CD14-positive monocyte (primary cell): ENCODE measurements around the gene SACM1L. TPM values are rescaled to one million over a fixed set of nuclear protein-coding genes. Genes with fewer than 3 reads are reported as not detected.

ENCODE experiments used
- DNase-seq, 3 donors: peaks; one replicate each; pipeline ENCODE4 v3.0.0-alpha.2; 2011 to 2022
- H2AFZ ChIP-seq: 2 replicates; pipeline ENCODE4 v1.6.0; 2012; ENCODE audit warnings: mild to moderate bottlenecking, low read depth, low read length, inconsistent platforms; ENCODE audit not compliant: insufficient read depth, poor library complexity, severe bottlenecking
- H3K27ac ChIP-seq, 2 donors: 1 replicate in 1 of 2; 2 replicates in 1 of 2; pipeline ENCODE4 v1.5.1; 2012 to 2013; ENCODE audit warnings: low read length in 2 of 2, control low read depth in 1 of 2, inconsistent platforms in 1 of 2, low read depth in 1 of 2, mild to moderate bottlenecking in 1 of 2
- H3K27me3 ChIP-seq, 2 donors: one replicate each; pipeline versions ENCODE4 v1.6.0 to v1.6.1; 2011 to 2013; ENCODE audit warnings: low read length in 2 of 2; ENCODE audit not compliant: control insufficient read depth in 2 of 2, insufficient read depth in 2 of 2
- H3K36me3 ChIP-seq, 2 donors: replicated peaks in 1 of 2; 1 replicate in 1 of 2; 2 replicates in 1 of 2; pipeline versions ENCODE4 v1.5.1 to v1.6.1; 2012 to 2013; ENCODE audit warnings: low read length in 2 of 2, control low read depth in 1 of 2, inconsistent platforms in 1 of 2, mild to moderate bottlenecking in 1 of 2; ENCODE audit not compliant: insufficient read depth in 2 of 2, control insufficient read depth in 1 of 2
- H3K4me1 ChIP-seq, 2 donors: 1 replicate in 1 of 2; 2 replicates in 1 of 2; pipeline versions ENCODE4 v1.5.1 to v1.6.1; 2012 to 2013; ENCODE audit warnings: low read length in 2 of 2, control low read depth in 1 of 2, inconsistent platforms in 1 of 2, mild to moderate bottlenecking in 1 of 2, moderate library complexity in 1 of 2; ENCODE audit not compliant: insufficient read depth in 2 of 2, control insufficient read depth in 1 of 2
- H3K4me2 ChIP-seq: replicated peaks from 2 replicates; pipeline ENCODE3; 2012; ENCODE audit warnings: low read length, moderate library complexity, mild to moderate bottlenecking; ENCODE audit not compliant: poor library complexity, severe bottlenecking; ENCODE audit errors: extremely low read depth
- H3K4me3 ChIP-seq, 3 experiments: fragments of 200-600 bp in 1 of 3; sonication (generic) in 1 of 3; replicated peaks in 1 of 3; 1 replicate in 2 of 3; 2 replicates in 1 of 3; pipeline ENCODE4 v1.5.1; 2011 to 2013; ENCODE audit warnings: low read length in 3 of 3, mild to moderate bottlenecking in 3 of 3, control low read depth in 2 of 3, low read depth in 2 of 3, inconsistent platforms in 1 of 3, moderate library complexity in 1 of 3
- H3K79me2 ChIP-seq: 2 replicates; pipeline ENCODE4 v1.6.0; 2012; ENCODE audit warnings: mild to moderate bottlenecking, control low read depth, inconsistent platforms, low read length, moderate library complexity; ENCODE audit not compliant: insufficient read depth
- H3K9ac ChIP-seq: 2 replicates; pipeline ENCODE4 v1.6.0; 2017; ENCODE audit warnings: low read length, mild to moderate bottlenecking; ENCODE audit not compliant: insufficient read depth, poor library complexity, severe bottlenecking
- H3K9me3 ChIP-seq, 2 donors: replicated peaks in 1 of 2; 1 replicate in 1 of 2; 2 replicates in 1 of 2; pipeline versions ENCODE4 v1.5.1 to v1.6.1; 2012 to 2013; ENCODE audit warnings: low read length in 2 of 2, control low read depth in 1 of 2; ENCODE audit not compliant: control insufficient read depth in 1 of 2, insufficient read depth in 1 of 2
- H4K20me1 ChIP-seq: 2 replicates; pipeline ENCODE4 v1.6.0; 2012; ENCODE audit warnings: mild to moderate bottlenecking, low read length, control low read depth, moderate library complexity; ENCODE audit not compliant: insufficient read depth
- H3K27ac Mint-ChIP-seq, 7 donors: one replicate each; pipeline ENCODE4 v1.8.0; 2020; ENCODE audit warnings: mild to moderate bottlenecking in 7 of 7, mixed read lengths in 7 of 7, moderate library complexity in 6 of 7, inconsistent platforms in 2 of 7
- H3K27me3 Mint-ChIP-seq, 3 donors: one replicate each; pipeline ENCODE4 v1.8.0; 2021 to 2022; ENCODE audit warnings: low read depth in 3 of 3, mild to moderate bottlenecking in 3 of 3, mixed read lengths in 3 of 3, moderate library complexity in 3 of 3, inconsistent platforms in 1 of 3
- H3K36me3 Mint-ChIP-seq, 2 donors: one replicate each; pipeline ENCODE4 v1.8.0; 2020; ENCODE audit warnings: mixed read lengths in 2 of 2, inconsistent platforms in 1 of 2, mild to moderate bottlenecking in 1 of 2
- H3K4me1 Mint-ChIP-seq: one replicate; pipeline ENCODE4 v1.8.0; 2020; ENCODE audit warnings: mild to moderate bottlenecking, mixed read lengths
- H3K4me3 Mint-ChIP-seq, 2 donors: one replicate each; pipeline ENCODE4 v1.8.0; 2020; ENCODE audit warnings: mild to moderate bottlenecking in 2 of 2, mixed read lengths in 2 of 2, moderate library complexity in 1 of 2
- H3K9me3 Mint-ChIP-seq, 7 donors: one replicate each; pipeline ENCODE4 v1.8.0; 2020 to 2022; ENCODE audit warnings: mixed read lengths in 7 of 7, mild to moderate bottlenecking in 6 of 7, moderate library complexity in 6 of 7, inconsistent platforms in 2 of 7
- CTCF ChIP-seq: fragments of 200-600 bp; IDR thresholded peaks from one replicate; pipeline ENCODE4 v1.8.0; 2022; ENCODE audit warnings: antibody characterized with exemption, mild to moderate bottlenecking
- WGBS: methylation state at CpG from one replicate; pipeline ENCODE4 v1.1.5; 2013; ENCODE audit warnings: missing lambda C conversion rate; ENCODE audit not compliant: insufficient coverage; 5-methylcytosine and 5-hydroxymethylcytosine counted together
- intact Hi-C, 2 donors: fragments of 100-400 bp; cut with micrococcal nuclease; formaldehyde crosslinking; loops; one replicate each; pipeline versions ENCODE4 v1.15.0 to v1.15.1; 2023
- polyA plus RNA-seq, 3 donors: library from polyadenylated mRNA; depleted of rRNA in 1 of 3; unstranded in 2 of 3; stranded (reverse) in 1 of 3; fragments of 300-500 nt in 2 of 3; fragments of >200 nt in 1 of 3; fragmentation: Illumina TruSeq in 2 of 3; gene quantifications; 1 replicate in 2 of 3; 2 replicates in 1 of 3; pipeline ENCODE4 v1.2.3, GENCODE V29; 2012 to 2021

The SACM1L gene
- polyA plus RNA-seq, 3 donors, result 14.6 to 25.7 (median 21.5) TPM

- Histone ChIP-seq H4K20me1 (no peaks in the 10 kb centered on the region), H3K4me3 (no peak overlapping the region), H3K27ac (no peak overlapping the region), H3K79me2 (no peaks in the 10 kb centered on the region), H3K4me1 (no peaks in the 10 kb centered on the region), H3K27me3 (no peaks in the 10 kb centered on the region), H3K36me3 (no peaks in the 10 kb centered on the region), H2AFZ (no peak overlapping the region), H3K9me3 (no peaks in the 10 kb centered on the region), H3K9ac (no peak overlapping the region), H3K4me2 (no peak overlapping the region)
- Mint-ChIP-seq H3K27ac (no peak overlapping the region), H3K4me3 (no peak overlapping the region), H3K4me1 (no peaks in the 10 kb centered on the region), H3K9me3 (peaks cover 4 to 9% (median 8%) of the 10 kb centered on the region in 7 donors), H3K36me3 (no peaks in the 10 kb centered on the region), H3K27me3 (peaks cover 2 to 6% (median 5%) of the 10 kb centered on the region in 3 donors)
- intact Hi-C loops, result no loop called here
- WGBS, result 98% methylated on average over 5 of the region's 12 CpGs
- no peak for DNase-seq
- TF ChIP-seq CTCF, result no peak
These were observed 92.6 kb downstream of the SACM1L start for GRCh38 chr3:45781841-45782240.

GRCh38 chr3:45782381-45782780 lies 93.2 kb downstream of the SACM1L start:
- Histone ChIP-seq H3K27me3 (no peaks in the 10 kb centered on the region), H3K79me2 (no peaks in the 10 kb centered on the region), H3K36me3 (no peaks in the 10 kb centered on the region), H3K4me1 (no peaks in the 10 kb centered on the region), H2AFZ (no peak overlapping the region), H3K4me3 (no peak overlapping the region), H4K20me1 (no peaks in the 10 kb centered on the region), H3K27ac (no peak overlapping the region), H3K4me2 (no peak overlapping the region), H3K9ac (no peak overlapping the region), H3K9me3 (no peaks in the 10 kb centered on the region)
- Mint-ChIP-seq H3K27ac (no peak overlapping the region), H3K4me1 (no peaks in the 10 kb centered on the region), H3K36me3 (no peaks in the 10 kb centered on the region), H3K9me3 (peaks cover 4 to 12% (median 8%) of the 10 kb centered on the region in 7 donors), H3K4me3 (no peak overlapping the region), H3K27me3 (peaks cover 4 to 6% (median 5%) of the 10 kb centered on the region in 3 donors)
- 95% methylated on average over 3 of the region's 3 CpGs for WGBS
- no peak for TF ChIP-seq CTCF
- intact Hi-C loops, result no loop called here
- DNase-seq, result no peak
